ENCODE results near the gene TANC1.

GRCh38 chr2:159124441-159124911, 156.0 kb downstream of the TANC1 start:
- TF ChIP-seq CTCF (IDR thresholded peaks at IDR 0.05) (no peak), POLR2AphosphoS5 (IDR thresholded peaks at IDR 0.05) (no peak), POLR2A (IDR thresholded peaks at IDR 0.05) (no peak), EP300 (IDR thresholded peaks at IDR 0.05) (no peak)
